ENCODE measurements around the gene LST1. TPM values are rescaled to one million over a fixed set of nuclear protein-coding genes. Genes with fewer than 3 reads are reported as not detected.
A peak's percentile ranks its signal among the peaks of the same experiment; 100 is the strongest.

Gene LST1
- total and polyA plus RNA-seq, 11 donors, result 1.6 to 58.0 (median 3.7) TPM; not detected in 1

GRCh38 chr6:31617010-31617409, 30.9 kb downstream of the LST1 start:
- Histone ChIP-seq H3K4me1 (peaks cover 0 to 31% (median 13%) of the 10 kb centered on the region in 12 donors), H3K36me3 (peaks cover 0 to 1% (median 0%) of the 10 kb centered on the region in 9 donors), H3K27ac (no peak overlapping the region), H3K27me3 (no peaks in the 10 kb centered on the region), H3K9me3 (no peaks in the 10 kb centered on the region), H3K4me3 (peak overlapping the region in 1 of 12 donors; percentile 59)
- DNase-seq (no peak), ATAC-seq (no peak)
- 87 to 93% (median 92%) methylated on average over 2 of the region's 2 CpGs for WGBS, 4 donors
- TF ChIP-seq POLR2A (IDR thresholded peaks at IDR 0.05) (no peak), CTCF (IDR thresholded peaks at IDR 0.05) (no peak)
- intact Hi-C loops (cut with DNase I), result no loop called here

DNA sequence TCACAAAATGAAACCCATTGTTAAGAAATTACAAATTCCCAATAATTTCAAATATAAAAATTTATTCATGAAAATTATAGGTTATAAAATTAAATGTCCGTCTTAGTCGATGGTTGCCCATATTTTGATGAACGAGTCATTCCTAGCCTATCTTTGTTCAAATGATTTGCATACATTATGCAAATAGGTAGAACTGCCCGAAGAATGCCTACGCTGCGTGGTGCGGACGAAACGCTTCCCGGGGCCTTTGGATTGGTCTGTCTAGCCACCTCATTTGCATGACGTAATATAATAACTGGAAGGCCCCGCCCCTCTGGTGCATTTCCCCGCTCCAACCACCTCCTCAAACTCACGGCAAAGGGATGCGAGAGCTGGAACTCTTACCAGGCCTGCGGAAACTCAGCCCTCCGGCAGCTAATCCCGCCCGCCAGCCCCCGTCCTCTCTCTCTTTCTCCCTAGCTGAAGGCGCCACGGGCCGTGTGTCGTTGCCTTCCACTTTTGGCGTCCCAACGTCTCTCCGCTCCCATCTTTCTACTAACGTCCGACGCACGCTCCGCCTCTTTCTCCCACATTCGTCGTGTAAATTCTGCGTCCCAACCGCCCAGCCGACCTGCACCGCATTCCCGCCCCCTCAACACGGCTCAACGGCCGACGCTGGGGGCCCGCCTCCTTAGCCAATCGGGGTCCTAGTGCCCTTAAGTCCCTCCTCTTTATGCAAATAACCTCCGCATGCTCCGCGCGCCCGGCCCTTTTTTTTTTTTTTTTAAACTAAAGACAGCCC, 33.9 kb downstream of the LST1 start:
- H3K27ac ChIP-seq, result peak overlapping the region; percentile 86 to 99 (median 96)
- peaks cover 2 to 28% (median 24%) of the 10 kb centered on the region in 9 donors for H3K36me3 ChIP-seq
- peak overlapping the region in 11 of 12 donors; percentile 60 to 97 (median 87) for H3K4me3 ChIP-seq
- ATAC-seq (peak; percentile 91 to 97 (median 96)), DNase-seq (peak; percentile 97 to 99 (median 98))
- no peaks in the 10 kb centered on the region for H3K27me3 ChIP-seq
- intact Hi-C loops (cut with DNase I), result loop anchor here in 5 of 10 donors (1.0 to 5.0 kb wide), 3 partner anchors 32 to 45 kb away; partner anchors contain the start of genes BAG6 (in 3 of the 5) and APOM (in 1 of the 5)
- TF ChIP-seq POLR2A (IDR thresholded peaks at IDR 0.05) (peak; percentile 52 to 87), CTCF (IDR thresholded peaks at IDR 0.05) (no peak)
- H3K9me3 ChIP-seq, result no peaks in the 10 kb centered on the region
- peaks cover 0 to 32% (median 21%) of the 10 kb centered on the region in 12 donors for H3K4me1 ChIP-seq
- WGBS, 4 donors, result 0 to 1% (median 0%) methylated on average over 50 of the region's 50 CpGs

GRCh38 chr6:31620586-31621319, 34.7 kb downstream of the LST1 start, which contains the start of gene PRRC2A:
TSS of gene PRRC2A (plus strand) at chr6:31620715. CDS start at chr6:31622790, 2,075 bp downstream.
- intact Hi-C loops (cut with DNase I), result loop anchor here in 5 of 10 donors (1.0 to 5.0 kb wide), 3 partner anchors 32 to 45 kb away; partner anchors contain the start of genes BAG6 (in 3 of the 5) and APOM (in 1 of the 5)
- H3K36me3 ChIP-seq, result peaks cover 4 to 35% (median 32%) of the 10 kb centered on the region in 9 donors
- WGBS, 4 donors, result 0 to 1% (median 1%) methylated on average over 26 to 67 of the region's 67 CpGs

More at GRCh38 chr6:31620586-31621319, 34.7 kb downstream of the LST1 start, which contains the start of gene PRRC2A:
- Histone ChIP-seq H3K4me1 (peaks cover 0 to 32% (median 21%) of the 10 kb centered on the region in 12 donors), H3K4me3 (peak within 1 kb of the TSS; percentile 52 to 97 (median 87)), H3K27ac (peak within 1 kb of the TSS; percentile 90 to 99 (median 96)), H3K27me3 (no peaks in the 10 kb centered on the region), H3K9me3 (no peaks in the 10 kb centered on the region)
- DNase-seq (peak in 4 of 5 donors; percentile 81 to 95 (median 82)), ATAC-seq (peak in 3 of 4 donors; percentile 16 to 93 (median 60))
- TF ChIP-seq POLR2A (IDR thresholded peaks at IDR 0.05) (peak; percentile 23 to 57), CTCF (IDR thresholded peaks at IDR 0.05) (no peak)
